ENCODE measurements around the gene ARRB1. TPM values are rescaled to one million over a fixed set of nuclear protein-coding genes. Genes with fewer than 3 reads are reported as not detected.
A peak's percentile ranks its signal among the peaks of the same experiment; 100 is the strongest.

The ARRB1 gene
- total and polyA plus RNA-seq, 5 donors, result 12.1 to 32.5 (median 26.4) TPM

- peaks cover 60% of the 10 kb centered on the region for H3K4me1 ChIP-seq (ENCODE audit: control insufficient read depth, insufficient read depth, low read length)
- no peak for ATAC-seq
- H3K27ac ChIP-seq (ENCODE audit: low read length), result peak overlapping the region; percentile 50
- WGBS, result 59% methylated on average over 12 of the region's 12 CpGs
- intact Hi-C loops (cut with DNase I), result no loop called here
- H3K4me3 ChIP-seq (ENCODE audit: low read length), result no peak overlapping the region
- no peaks in the 10 kb centered on the region for H3K9me3 ChIP-seq (ENCODE audit: control insufficient read depth, low read length)
- DNase-seq, result peak in 1 of 3 donors; percentile 44
- no peaks in the 10 kb centered on the region for H3K27me3 ChIP-seq (ENCODE audit: control insufficient read depth, insufficient read depth)
These were observed 8.2 kb downstream of the ARRB1 start for GRCh38 chr11:75342966-75343870.

GRCh38 chr11:75342231-75342918 lies 9.1 kb downstream of the ARRB1 start:
- Histone ChIP-seq H3K27me3 (ENCODE audit: control insufficient read depth, insufficient read depth) (no peaks in the 10 kb centered on the region), H3K9me3 (ENCODE audit: control insufficient read depth, low read length) (no peaks in the 10 kb centered on the region), H3K27ac (ENCODE audit: low read length) (peak overlapping the region; percentile 68), H3K4me1 (ENCODE audit: control insufficient read depth, insufficient read depth, low read length) (peaks cover 61% of the 10 kb centered on the region), H3K4me3 (ENCODE audit: low read length) (no peak overlapping the region)
- DNase-seq (peak in 1 of 3 donors; percentile 53), ATAC-seq (no peak)
- WGBS, result 71% methylated on average over 15 of the region's 15 CpGs
- intact Hi-C loops (cut with DNase I), result no loop called here

GRCh38 chr11:75341612-75342011 lies 9.8 kb downstream of the ARRB1 start:
- H3K9me3 ChIP-seq (ENCODE audit: control insufficient read depth, low read length), result no peaks in the 10 kb centered on the region
- intact Hi-C loops (cut with DNase I), result no loop called here
- WGBS, result 44% methylated on average over 5 of the region's 5 CpGs
- no peak overlapping the region for H3K4me3 ChIP-seq (ENCODE audit: low read length)
- no peaks in the 10 kb centered on the region for H3K27me3 ChIP-seq (ENCODE audit: control insufficient read depth, insufficient read depth)
- H3K4me1 ChIP-seq (ENCODE audit: control insufficient read depth, insufficient read depth, low read length), result peaks cover 55% of the 10 kb centered on the region
- peak; percentile 8 to 9 for ATAC-seq
- DNase-seq, result peak; percentile 38 to 75 (median 65)
- H3K27ac ChIP-seq (ENCODE audit: low read length), result peak overlapping the region; percentile 68

GRCh38 chr11:75339685-75340409 lies 11.6 kb downstream of the ARRB1 start:
- H3K4me3 ChIP-seq (ENCODE audit: low read length), result no peak overlapping the region
- 32% methylated on average over 14 of the region's 14 CpGs for WGBS
- H3K27ac ChIP-seq (ENCODE audit: low read length), result peak overlapping the region; percentile 91
- H3K9me3 ChIP-seq (ENCODE audit: control insufficient read depth, low read length), result no peaks in the 10 kb centered on the region
- intact Hi-C loops (cut with DNase I), result loop anchor here in 1 of 4 donors (10.0 kb wide), 1 partner anchor 55 kb away; no protein-coding TSS in a partner anchor
- ATAC-seq, result peak; percentile 43 to 54
- H3K4me1 ChIP-seq (ENCODE audit: control insufficient read depth, insufficient read depth, low read length), result peaks cover 51% of the 10 kb centered on the region
- no peaks in the 10 kb centered on the region for H3K27me3 ChIP-seq (ENCODE audit: control insufficient read depth, insufficient read depth)
- DNase-seq, result peak; percentile 47 to 78 (median 74)

- intact Hi-C loops (cut with DNase I), result loop anchor here in 1 of 4 donors (10.0 kb wide), 1 partner anchor 54 kb away; no protein-coding TSS in a partner anchor
- no peaks in the 10 kb centered on the region for H3K27me3 ChIP-seq (ENCODE audit: control insufficient read depth, insufficient read depth)
- ATAC-seq, result no peak
- H3K27ac ChIP-seq (ENCODE audit: low read length), result peak overlapping the region; percentile 91
- H3K9me3 ChIP-seq (ENCODE audit: control insufficient read depth, low read length), result no peaks in the 10 kb centered on the region
- 54% methylated on average over 8 of the region's 8 CpGs for WGBS
- peak in 2 of 3 donors; percentile 52 to 62 for DNase-seq
- H3K4me3 ChIP-seq (ENCODE audit: low read length), result no peak overlapping the region
- H3K4me1 ChIP-seq (ENCODE audit: control insufficient read depth, insufficient read depth, low read length), result peaks cover 46% of the 10 kb centered on the region
These were observed 12.8 kb downstream of the ARRB1 start for GRCh38 chr11:75338516-75339208.

GRCh38 chr11:75337195-75337654 lies 14.2 kb downstream of the ARRB1 start:
- intact Hi-C loops (cut with DNase I), result loop anchor here in 1 of 4 donors (10.0 kb wide), 1 partner anchor 52 kb away; no protein-coding TSS in a partner anchor
- peak in 1 of 2 donors; percentile 13 for ATAC-seq

GRCh38 chr11:75334976-75335375 lies 16.5 kb downstream of the ARRB1 start:
- intact Hi-C loops (cut with DNase I), result loop anchor here in 1 of 4 donors (10.0 kb wide), 1 partner anchor 50 kb away; no protein-coding TSS in a partner anchor
- no peaks in the 10 kb centered on the region for H3K9me3 ChIP-seq (ENCODE audit: control insufficient read depth, low read length)
- ATAC-seq, result peak in 1 of 2 donors; percentile 10
- peaks cover 21% of the 10 kb centered on the region for H3K4me1 ChIP-seq (ENCODE audit: control insufficient read depth, insufficient read depth, low read length)
- peak in 2 of 3 donors; percentile 51 to 63 for DNase-seq
- no peak overlapping the region for H3K4me3 ChIP-seq (ENCODE audit: low read length)
- no peak overlapping the region for H3K27ac ChIP-seq (ENCODE audit: low read length)
- WGBS, result 66% methylated on average over 11 of the region's 11 CpGs
- no peaks in the 10 kb centered on the region for H3K27me3 ChIP-seq (ENCODE audit: control insufficient read depth, insufficient read depth)

More at GRCh38 chr11:75337195-75337654, 14.2 kb downstream of the ARRB1 start:
- no peaks in the 10 kb centered on the region for H3K9me3 ChIP-seq (ENCODE audit: control insufficient read depth, low read length)
- WGBS, result 32% methylated on average over 6 of the region's 6 CpGs
- no peaks in the 10 kb centered on the region for H3K27me3 ChIP-seq (ENCODE audit: control insufficient read depth, insufficient read depth)
- peak overlapping the region; percentile 12 for H3K27ac ChIP-seq (ENCODE audit: low read length)
- DNase-seq, result peak; percentile 60 to 75 (median 70)
- no peak overlapping the region for H3K4me3 ChIP-seq (ENCODE audit: low read length)
- peaks cover 40% of the 10 kb centered on the region for H3K4me1 ChIP-seq (ENCODE audit: control insufficient read depth, insufficient read depth, low read length)

- no peak overlapping the region for H3K27ac ChIP-seq (ENCODE audit: low read length)
- ATAC-seq (peak in 1 of 2 donors; percentile 54), DNase-seq (peak in 1 of 3 donors; percentile 2)
- no peaks in the 10 kb centered on the region for H3K27me3 ChIP-seq (ENCODE audit: control insufficient read depth, insufficient read depth)
- H3K4me3 ChIP-seq (ENCODE audit: low read length), result no peak overlapping the region
- no peaks in the 10 kb centered on the region for H3K9me3 ChIP-seq (ENCODE audit: control insufficient read depth, low read length)
- intact Hi-C loops (cut with DNase I), result loop anchor here in 1 of 4 donors (10.0 kb wide), 1 partner anchor 50 kb away; no protein-coding TSS in a partner anchor
- 77% methylated on average over 2 of the region's 2 CpGs for WGBS
- H3K4me1 ChIP-seq (ENCODE audit: control insufficient read depth, insufficient read depth, low read length), result peaks cover 16% of the 10 kb centered on the region
These were observed 17.0 kb downstream of the ARRB1 start for GRCh38 chr11:75334402-75334891.

GRCh38 chr11:75333807-75334140 lies 17.7 kb downstream of the ARRB1 start:
- ATAC-seq (peak; percentile 44 to 45), DNase-seq (peak in 1 of 3 donors; percentile 60)
- intact Hi-C loops (cut with DNase I), result loop anchor here in 1 of 4 donors (10.0 kb wide), 1 partner anchor 49 kb away; no protein-coding TSS in a partner anchor
- WGBS, result 75% methylated on average over 7 of the region's 7 CpGs
- no peak overlapping the region for H3K4me3 ChIP-seq (ENCODE audit: low read length)
- H3K27me3 ChIP-seq (ENCODE audit: control insufficient read depth, insufficient read depth), result no peaks in the 10 kb centered on the region
- H3K4me1 ChIP-seq (ENCODE audit: control insufficient read depth, insufficient read depth, low read length), result peaks cover 10% of the 10 kb centered on the region
- no peak overlapping the region for H3K27ac ChIP-seq (ENCODE audit: low read length)
- no peaks in the 10 kb centered on the region for H3K9me3 ChIP-seq (ENCODE audit: control insufficient read depth, low read length)

Data from right cardiac atrium (tissue), 5 donors.